B cell (primary cell): ENCODE measurements around the gene CLEC4M.

Experiments used
- EZH2 ChIP-seq: IDR thresholded peaks from 2 replicates; pipeline ENCODE4 v1.6.1; 2012; ENCODE audit warnings: borderline replicate concordance, low read depth, mild to moderate bottlenecking, moderate library complexity, low read length; ENCODE audit not compliant: insufficient read depth, poor library complexity, severe bottlenecking
- TF ChIP-seq, protein P1 (sequence below): fragments of 200-600 bp; IDR thresholded peaks from one replicate; pipeline ENCODE4 v1.8.0; 2022; ENCODE audit warnings: antibody characterized with exemption, mild to moderate bottlenecking

DNA sequence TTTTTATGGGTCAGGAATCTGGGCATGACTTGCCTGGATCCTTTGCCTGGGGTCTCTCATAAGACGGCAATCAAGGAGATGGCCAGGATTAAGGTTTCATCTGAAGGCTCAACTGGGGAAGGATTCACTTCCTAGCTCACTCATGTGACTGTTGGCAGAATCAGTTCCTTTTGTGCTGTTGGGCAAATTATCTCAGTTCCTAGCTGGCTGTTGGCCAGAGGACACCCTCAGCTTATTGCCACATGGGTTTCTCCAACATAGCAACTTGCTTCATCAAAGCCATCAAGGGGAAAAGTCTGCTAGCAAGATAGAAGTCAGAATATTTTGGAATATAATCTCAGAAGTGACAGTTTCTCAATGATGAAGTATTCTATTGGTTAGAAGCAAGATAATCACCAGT lies 54.8 kb downstream of the CLEC4M start:
- TF ChIP-seq EZH2 = no peak
- TF ChIP-seq, protein P1, sequence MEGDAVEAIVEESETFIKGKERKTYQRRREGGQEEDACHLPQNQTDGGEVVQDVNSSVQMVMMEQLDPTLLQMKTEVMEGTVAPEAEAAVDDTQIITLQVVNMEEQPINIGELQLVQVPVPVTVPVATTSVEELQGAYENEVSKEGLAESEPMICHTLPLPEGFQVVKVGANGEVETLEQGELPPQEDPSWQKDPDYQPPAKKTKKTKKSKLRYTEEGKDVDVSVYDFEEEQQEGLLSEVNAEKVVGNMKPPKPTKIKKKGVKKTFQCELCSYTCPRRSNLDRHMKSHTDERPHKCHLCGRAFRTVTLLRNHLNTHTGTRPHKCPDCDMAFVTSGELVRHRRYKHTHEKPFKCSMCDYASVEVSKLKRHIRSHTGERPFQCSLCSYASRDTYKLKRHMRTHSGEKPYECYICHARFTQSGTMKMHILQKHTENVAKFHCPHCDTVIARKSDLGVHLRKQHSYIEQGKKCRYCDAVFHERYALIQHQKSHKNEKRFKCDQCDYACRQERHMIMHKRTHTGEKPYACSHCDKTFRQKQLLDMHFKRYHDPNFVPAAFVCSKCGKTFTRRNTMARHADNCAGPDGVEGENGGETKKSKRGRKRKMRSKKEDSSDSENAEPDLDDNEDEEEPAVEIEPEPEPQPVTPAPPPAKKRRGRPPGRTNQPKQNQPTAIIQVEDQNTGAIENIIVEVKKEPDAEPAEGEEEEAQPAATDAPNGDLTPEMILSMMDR = no peak
